ENCODE data around the gene SLC15A2. TPM values are rescaled to one million over a fixed set of nuclear protein-coding genes. Genes with fewer than 3 reads are reported as not detected.

The SLC15A2 gene
- total RNA-seq, 1 experiment from 2014 or later, result 2.4 TPM

DNA sequence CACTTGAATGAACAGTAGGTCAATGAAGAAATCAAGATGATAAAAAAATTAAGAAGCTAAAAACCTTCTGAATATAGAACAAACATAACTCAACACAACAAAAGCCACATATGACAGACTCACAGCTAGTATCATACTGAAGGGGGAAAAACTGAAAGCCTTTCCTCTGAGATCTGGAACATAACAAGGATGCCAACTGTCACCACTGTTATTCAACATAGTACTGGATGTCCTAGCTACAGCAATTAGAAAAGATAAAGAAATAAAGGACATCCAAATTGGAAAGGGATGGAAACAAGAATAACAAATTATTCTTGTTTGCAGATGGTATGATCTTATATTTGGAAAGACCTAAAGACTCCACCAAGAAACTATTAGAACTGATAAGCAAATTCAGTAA, 67.1 kb downstream of the SLC15A2 start:
- Histone ChIP-seq H3K23ac (ENCODE audit: insufficient read length, low read depth, low read length) (no peak overlapping the region), H2BK12ac (ENCODE audit: insufficient read length, low read depth, low read length) (no peak overlapping the region), H3K27me3 (ENCODE audit: insufficient read depth, low read length) (no peaks in the 10 kb centered on the region), H2BK15ac (ENCODE audit: low read depth, low read length) (no peak overlapping the region), H3K18ac (ENCODE audit: insufficient read length, low read depth, low read length) (no peak overlapping the region), H3K56ac (ENCODE audit: insufficient read length, low read depth, low read length) (no peak overlapping the region), H3K23me2 (ENCODE audit: insufficient read length, low read depth, low read length, poor library complexity, severe bottlenecking) (no peaks in the 10 kb centered on the region), H3K4me2 (ENCODE audit: insufficient read depth, insufficient read length, low read length) (no peak overlapping the region), H3K9ac (ENCODE audit: extremely low read depth, insufficient read length, low read length) (no peak overlapping the region), H4K91ac (ENCODE audit: insufficient read length, low read depth, low read length) (no peak overlapping the region), H4K5ac (ENCODE audit: insufficient read length, low read depth, low read length) (no peak overlapping the region), H3K4ac (ENCODE audit: low read depth, low read length) (no peak overlapping the region), H2AK5ac (ENCODE audit: insufficient read length, low read length) (no peak overlapping the region), H4K20me1 (ENCODE audit: control insufficient read depth, insufficient read depth, insufficient read length) (no peaks in the 10 kb centered on the region), H3K79me1 (ENCODE audit: insufficient read depth, low read depth, low read length, poor library complexity, severe bottlenecking) (no peaks in the 10 kb centered on the region), H3T11ph (ENCODE audit: low read length) (no peak overlapping the region), H3K14ac (ENCODE audit: insufficient read depth, low read length) (no peak overlapping the region), H3K9me3 (ENCODE audit: control insufficient read depth, low read depth, low read length) (no peaks in the 10 kb centered on the region), H2BK5ac (ENCODE audit: insufficient read length, low read length) (no peak overlapping the region), H4K8ac (replicated peaks; ENCODE audit: insufficient read length, low read depth, low read length) (no peak overlapping the region), H2BK20ac (ENCODE audit: low read depth, low read length, poor library complexity, severe bottlenecking) (no peak overlapping the region), H3K27ac (ENCODE audit: insufficient read length, low read depth, low read length) (no peak overlapping the region), H3K79me2 (ENCODE audit: insufficient read depth, low read length) (no peaks in the 10 kb centered on the region), H2AFZ (ENCODE audit: low read length) (no peak overlapping the region), H3K4me1 (ENCODE audit: insufficient read depth, low read length) (no peaks in the 10 kb centered on the region; the same call in 1 of the 2 replicates), H2BK120ac (ENCODE audit: low read depth, low read length, poor library complexity, severe bottlenecking) (no peak overlapping the region)
- no peaks in the 10 kb centered on the region; the same call in none of the 2 replicates for H3K27me3 Mint-ChIP-seq (ENCODE audit: low read depth)
- H3K36me3 Mint-ChIP-seq (ENCODE audit: insufficient read depth in 1 of 3, low read depth in 3 of 3), result peaks cover 2 to 5% (median 2%) of the 10 kb centered on the region in 3 experiments; a peak in 5 of 7 replicates
- H3K4me3 Mint-ChIP-seq, result no peak overlapping the region
- H3K9me3 Mint-ChIP-seq, result peaks cover 2 to 13% of the 10 kb centered on the region in 2 experiments; a peak in 4 of 5 replicates
- no peak for TF ChIP-seq CTCF (conservative IDR thresholded peaks at IDR 0.05)
- H3K27ac Mint-ChIP-seq, result no peak overlapping the region
- H3K4me1 Mint-ChIP-seq, result peaks cover 10 to 17% of the 10 kb centered on the region in 2 experiments
- no peak for DNase-seq

Data from H9 (cell line).